ENCODE data around the gene TMEM40. TPM values are rescaled to one million over a fixed set of nuclear protein-coding genes. Genes with fewer than 3 reads are reported as not detected.
"Not testable (repeated sequence)": the region's sequence is repeated elsewhere in the genome, so short reads cannot be mapped to it uniquely, and the experiment has no call there.

The TMEM40 gene
- total RNA-seq, 1 experiment from 2014 or later = 30.5 TPM

- H3K27me3 ChIP-seq (ENCODE audit: insufficient read depth, low read depth); H3K4me1 ChIP-seq (replicated peaks; ENCODE audit: insufficient read depth); H3K4me2 ChIP-seq; H3F3A ChIP-seq (ENCODE audit: insufficient read depth, low read depth); H3K79me2 ChIP-seq (ENCODE audit: low read depth); H4K20me1 ChIP-seq (ENCODE audit: insufficient read depth); H3K4me3 ChIP-seq; H2AFZ ChIP-seq; H3K27ac ChIP-seq; DNase-seq; H3K9me3 ChIP-seq (ENCODE audit: insufficient read depth, low read depth); H3K36me3 ChIP-seq (ENCODE audit: low read depth); BruUV-seq (replicated peaks); H3K9me2 ChIP-seq (ENCODE audit: insufficient read depth); POLR2A ChIA-PET (ENCODE audit: unreplicated experiment); CTCF ChIA-PET; intact Hi-C loops (cut with micrococcal nuclease; ENCODE audit: unreplicated experiment): not testable (repeated sequence)
- peak; percentile 51 for TF ChIP-seq CTCF (conservative IDR thresholded peaks at IDR 0.05)
These were observed 28.3 kb upstream of the TMEM40 start for GRCh38 chr3:12787346-12787745.

GRCh38 chr3:12785096-12785495 is 26.0 kb upstream of the TMEM40 start:
- H3K4me1 ChIP-seq (replicated peaks; ENCODE audit: insufficient read depth) = no peaks in the 10 kb centered on the region
- BruUV-seq (replicated peaks) = no TSS peak
- POLR2A ChIA-PET (ENCODE audit: unreplicated experiment) = no interaction called here
- no peaks in the 10 kb centered on the region for H3K36me3 ChIP-seq (ENCODE audit: low read depth)
- H3K9me2 ChIP-seq (ENCODE audit: insufficient read depth) = no peaks in the 10 kb centered on the region
- H3K27me3 ChIP-seq (ENCODE audit: insufficient read depth, low read depth) = no peaks in the 10 kb centered on the region
- no peak overlapping the region for H3K4me3 ChIP-seq
- no peaks in the 10 kb centered on the region for H4K20me1 ChIP-seq (ENCODE audit: insufficient read depth)
- DNase-seq = no peak
- no peaks in the 10 kb centered on the region for H3K9me3 ChIP-seq (ENCODE audit: insufficient read depth, low read depth)
- no peaks in the 10 kb centered on the region for H3K79me2 ChIP-seq (ENCODE audit: low read depth)
- TF ChIP-seq CTCF (conservative IDR thresholded peaks at IDR 0.05) = no peak
- no peak for TF ChIP-seq EZH2 (IDR thresholded peaks at IDR 0.05; ENCODE audit: low read depth)
- intact Hi-C loops (cut with micrococcal nuclease; ENCODE audit: unreplicated experiment) = no loop called here
- no peak overlapping the region for H3K27ac ChIP-seq
- no peak overlapping the region for H2AFZ ChIP-seq
- CTCF ChIA-PET = no interaction called here
- no peaks in the 10 kb centered on the region for H3F3A ChIP-seq (ENCODE audit: insufficient read depth, low read depth)
- H3K4me2 ChIP-seq = no peak overlapping the region

GRCh38 chr3:12782172-12782815 is 23.2 kb upstream of the TMEM40 start:
- DNase-seq = peak in 1 of 2 experiments; percentile 46
- no peaks in the 10 kb centered on the region for H3K79me2 ChIP-seq (ENCODE audit: low read depth)
- ChIA-PET CTCF (interaction anchor here (0.6 to 0.7 kb wide), 2 partner anchors 21 to 311 kb away, joined by 3 to 4 read pairs; no protein-coding TSS in a partner anchor), POLR2A (ENCODE audit: unreplicated experiment) (no interaction called here)
- no peaks in the 10 kb centered on the region for H3F3A ChIP-seq (ENCODE audit: insufficient read depth, low read depth)
- no peaks in the 10 kb centered on the region for H3K4me1 ChIP-seq (replicated peaks; ENCODE audit: insufficient read depth)
- BruUV-seq (replicated peaks) = TSS peak; percentile 89
- TF ChIP-seq EZH2 (IDR thresholded peaks at IDR 0.05; ENCODE audit: low read depth) (no peak), CTCF (conservative IDR thresholded peaks at IDR 0.05) (no peak)
- no peak overlapping the region for H3K4me3 ChIP-seq
- no peak overlapping the region for H2AFZ ChIP-seq
- H3K4me2 ChIP-seq = peak overlapping the region; percentile 13; the same call in 1 of the 2 replicates
- H3K9me2 ChIP-seq (ENCODE audit: insufficient read depth) = no peaks in the 10 kb centered on the region
- no peaks in the 10 kb centered on the region for H3K27me3 ChIP-seq (ENCODE audit: insufficient read depth, low read depth)
- no peak overlapping the region for H3K27ac ChIP-seq
- intact Hi-C loops (cut with micrococcal nuclease; ENCODE audit: unreplicated experiment) = no loop called here
- no peaks in the 10 kb centered on the region for H3K9me3 ChIP-seq (ENCODE audit: insufficient read depth, low read depth)
- no peaks in the 10 kb centered on the region for H4K20me1 ChIP-seq (ENCODE audit: insufficient read depth)
- H3K36me3 ChIP-seq (ENCODE audit: low read depth) = no peaks in the 10 kb centered on the region
